Naive thymus-derived CD4-positive, alpha-beta T cell (primary cell): Measurements from ENCODE around the gene GMPPB. TPM values are rescaled to one million over a fixed set of nuclear protein-coding genes. Genes with fewer than 3 reads are reported as not detected.

Experiments
- ATAC-seq: fragments of 150-1000 bp; cut with Tn5 transposase; 2 replicates; pipeline ENCODE4 v1.10.0; 2021; ENCODE audit warnings: mild to moderate bottlenecking, moderate library complexity
- CTCF ChIA-PET: fragments of 350-600 bp; sonication (Branson Sonifier 250); formaldehyde crosslinking; loops from one replicate; lab custom pipeline; 2021; ENCODE audit warnings: antibody characterized with exemption; lab: Charles Lee
- POLR2A ChIA-PET: fragments of 350-600 bp; sonication (Branson Sonifier 250); formaldehyde crosslinking; loops from one replicate; lab custom pipeline; 2021; ENCODE audit warnings: antibody characterized with exemption, inconsistent platforms; lab: Charles Lee
- DNase-seq, 9 donors: peaks; one replicate each; pipeline versions ENCODE4 v3.0.0 to v3.0.0-alpha.2; 2020 to 2022; ENCODE audit warnings: mixed read lengths in 1 of 9
- H3K27ac ChIP-seq: one replicate; pipeline ENCODE4 v1.7.0; 2013; ENCODE audit warnings: mild to moderate bottlenecking, low read depth, low read length, moderate library complexity
- H3K27me3 ChIP-seq, 2 donors: one replicate each; pipeline ENCODE4 v1.7.0; 2013; ENCODE audit warnings: low read length in 2 of 2, mild to moderate bottlenecking in 2 of 2, moderate library complexity in 2 of 2; ENCODE audit not compliant: control insufficient read depth in 2 of 2, insufficient read depth in 2 of 2
- H3K36me3 ChIP-seq, 3 experiments: 1 replicate in 2 of 3; 2 replicates in 1 of 3; pipeline ENCODE4 v1.7.0; 2013; ENCODE audit warnings: low read length in 3 of 3, mild to moderate bottlenecking in 3 of 3, moderate library complexity in 1 of 3; ENCODE audit not compliant: insufficient read depth in 3 of 3, control insufficient read depth in 2 of 3
- H3K4me1 ChIP-seq, 2 donors: one replicate each; pipeline ENCODE4 v1.7.0; 2013; ENCODE audit warnings: low read length in 2 of 2, mild to moderate bottlenecking in 2 of 2, moderate library complexity in 1 of 2; ENCODE audit not compliant: control insufficient read depth in 2 of 2, insufficient read depth in 2 of 2
- H3K4me3 ChIP-seq: 2 replicates; pipeline ENCODE4 v1.7.0; 2013; ENCODE audit warnings: mild to moderate bottlenecking, low read length
- H3K9me3 ChIP-seq, 3 experiments: 1 replicate in 2 of 3; 2 replicates in 1 of 3; pipeline ENCODE4 v1.7.0; 2013; ENCODE audit warnings: low read length in 3 of 3; ENCODE audit not compliant: control insufficient read depth in 2 of 3
- H3K27ac Mint-ChIP-seq, 9 donors: one replicate each; pipeline ENCODE4 v1.8.0; 2020 to 2022; ENCODE audit warnings: mixed read lengths in 9 of 9, mild to moderate bottlenecking in 8 of 9, moderate library complexity in 5 of 9, inconsistent platforms in 2 of 9
- H3K27me3 Mint-ChIP-seq, 5 donors: one replicate each; pipeline ENCODE4 v1.8.0; 2021 to 2022; ENCODE audit warnings: mixed read lengths in 5 of 5, mild to moderate bottlenecking in 1 of 5
- H3K36me3 Mint-ChIP-seq, 5 donors: one replicate each; pipeline ENCODE4 v1.8.0; 2020 to 2022; ENCODE audit warnings: mixed read lengths in 5 of 5, mild to moderate bottlenecking in 3 of 5, inconsistent platforms in 1 of 5
- H3K4me1 Mint-ChIP-seq, 7 donors: one replicate each; pipeline ENCODE4 v1.8.0; 2020 to 2022; ENCODE audit warnings: mixed read lengths in 7 of 7, mild to moderate bottlenecking in 3 of 7, inconsistent platforms in 1 of 7
- H3K4me3 Mint-ChIP-seq, 10 donors: one replicate each; pipeline ENCODE4 v1.8.0; 2020 to 2022; ENCODE audit warnings: mild to moderate bottlenecking in 10 of 10, mixed read lengths in 10 of 10, moderate library complexity in 6 of 10, inconsistent platforms in 2 of 10
- H3K9me3 Mint-ChIP-seq, 11 donors: one replicate each; pipeline ENCODE4 v1.8.0; 2020 to 2022; ENCODE audit warnings: mixed read lengths in 11 of 11, mild to moderate bottlenecking in 4 of 11, inconsistent platforms in 1 of 11, moderate library complexity in 1 of 11
- intact Hi-C, 2 donors: fragments of 100-400 bp; cut with micrococcal nuclease; formaldehyde crosslinking; loops; one replicate each; pipeline ENCODE4 v1.15.1; 2023
- polyA plus RNA-seq, 2 donors: library from polyadenylated mRNA; unstranded; fragments of 300-500 nt; fragmentation: Illumina TruSeq; gene quantifications; one replicate each; pipeline ENCODE4 v1.2.3, GENCODE V29; 2021
- total RNA-seq, 6 experiments: library from RNA in 5 of 6; stranded (reverse) in 5 of 6; gene quantifications; 1 replicate in 5 of 6; 2 replicates in 1 of 6; pipeline ENCODE4 v1.2.3 and lab custom pipeline; 2021 to 2026

GMPPB gene
- total and polyA plus RNA-seq, 7 experiments from 2014 or later = 14.9 to 60.4 (median 39.3) TPM

DNA sequence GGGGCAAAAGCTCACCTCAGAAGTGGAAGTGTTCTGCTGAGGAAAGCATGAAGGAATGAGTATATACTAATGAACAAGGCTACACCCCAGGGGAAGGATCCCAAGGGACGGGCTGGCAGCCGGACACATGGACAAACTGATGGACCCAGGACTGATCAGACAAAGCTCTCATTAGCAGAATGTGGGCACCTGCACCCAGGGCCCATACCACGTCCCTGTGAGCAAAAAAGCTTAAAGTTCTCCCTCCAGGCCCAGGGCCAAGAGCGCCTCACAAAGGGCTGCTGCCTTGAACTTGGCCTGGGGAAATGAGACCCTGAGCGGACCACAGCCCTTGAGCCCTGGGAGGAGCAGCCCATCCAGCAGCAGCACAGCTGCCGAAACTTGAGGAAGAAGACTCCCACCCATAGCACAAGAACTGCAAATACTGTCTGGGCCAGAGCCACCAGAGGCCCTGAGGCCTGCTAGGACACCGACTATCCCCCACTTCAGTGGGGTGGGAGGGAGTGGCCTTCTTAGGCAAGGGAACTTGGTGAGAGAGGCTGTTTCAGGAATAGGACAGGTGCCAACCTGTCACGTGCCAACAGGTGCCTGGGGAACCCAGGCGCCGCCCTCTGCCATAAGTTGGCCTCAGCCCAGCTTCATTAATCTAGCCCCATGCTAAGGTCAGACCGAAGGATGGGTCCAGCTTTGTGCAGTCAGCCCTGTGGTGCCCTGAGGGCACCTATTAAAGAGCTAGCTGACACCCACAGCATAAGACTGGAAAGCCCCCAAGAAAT, 2.3 kb upstream of the GMPPB start:
- Histone ChIP-seq H3K36me3 (peaks cover 0 to 42% (median 0%) of the 10 kb centered on the region in 3 experiments), H3K27me3 (no peaks in the 10 kb centered on the region), H3K4me3 (no peak overlapping the region), H3K9me3 (no peaks in the 10 kb centered on the region), H3K27ac (peak overlapping the region; percentile 96), H3K4me1 (peaks cover 10 to 12% of the 10 kb centered on the region in 2 donors)
- no peaks in the 10 kb centered on the region for H3K27me3 Mint-ChIP-seq
- POLR2A ChIA-PET = interaction anchor here (0.8 to 1.0 kb wide), 2 partner anchors 14 to 101 kb away, joined by 3 read pairs; no protein-coding TSS in a partner anchor
- CTCF ChIA-PET = no interaction called here
- peak overlapping the region in 4 of 9 donors; percentile 32 to 99 (median 68) for H3K27ac Mint-ChIP-seq
- H3K4me1 Mint-ChIP-seq = peaks cover 6 to 23% (median 19%) of the 10 kb centered on the region in 7 donors
- ATAC-seq (no peak), DNase-seq (no peak)
- peaks cover 0 to 15% (median 1%) of the 10 kb centered on the region in 5 donors for H3K36me3 Mint-ChIP-seq
- intact Hi-C loops = no loop called here
- peaks cover 0 to 5% (median 0%) of the 10 kb centered on the region in 11 donors for H3K9me3 Mint-ChIP-seq
- H3K4me3 Mint-ChIP-seq = peak overlapping the region in 2 of 10 donors; percentile 14 to 45

GRCh38 chr3:49724586-49724985, 835 bp upstream of the GMPPB start:
- Mint-ChIP-seq H3K9me3 (peaks cover 0 to 5% (median 0%) of the 10 kb centered on the region in 11 donors), H3K4me1 (peaks cover 6 to 30% (median 25%) of the 10 kb centered on the region in 7 donors), H3K4me3 (peak overlapping the region; percentile 91 to 98 (median 96)), H3K27ac (peak overlapping the region; percentile 82 to 99 (median 94)), H3K36me3 (peaks cover 0 to 15% (median 0%) of the 10 kb centered on the region in 5 donors), H3K27me3 (no peaks in the 10 kb centered on the region)
- ATAC-seq = peak; percentile 36
- Histone ChIP-seq H3K4me3 (peak overlapping the region; percentile 89), H3K36me3 (peaks cover 0 to 46% (median 0%) of the 10 kb centered on the region in 3 experiments), H3K4me1 (peaks cover 10 to 17% of the 10 kb centered on the region in 2 donors), H3K27ac (peak overlapping the region; percentile 96), H3K27me3 (no peaks in the 10 kb centered on the region), H3K9me3 (no peaks in the 10 kb centered on the region)
- POLR2A ChIA-PET = interaction anchor here (0.6 to 1.5 kb wide), 3 partner anchors 44 to 62 kb away, joined by 3 to 5 read pairs (median 3); partner anchors contain the start of gene IP6K1
- CTCF ChIA-PET = no interaction called here
- peak in 5 of 9 donors; percentile 26 to 84 (median 31) for DNase-seq
- intact Hi-C loops = loop anchor here (1.0 to 5.0 kb wide), 7 partner anchors 21 to 203 kb away; partner anchors contain the start of genes TRAIP (in 2 of the 2), APEH (in 1 of the 2), MON1A (in 1 of the 2) and MST1 (in 1 of the 2)

GRCh38 chr3:49723296-49723627, 489 bp downstream of the GMPPB start:
- DNase-seq (peak in 8 of 9 donors; percentile 48 to 73 (median 58)), ATAC-seq (peak; percentile 22)
- Histone ChIP-seq H3K36me3 (peaks cover 0 to 46% (median 0%) of the 10 kb centered on the region in 3 experiments), H3K4me1 (peaks cover 17 to 22% of the 10 kb centered on the region in 2 donors), H3K4me3 (peak overlapping the region; percentile 89), H3K27ac (peak overlapping the region; percentile 96), H3K9me3 (no peaks in the 10 kb centered on the region), H3K27me3 (no peaks in the 10 kb centered on the region)
- POLR2A ChIA-PET = interaction anchor here (0.6 to 1.5 kb wide), 8 partner anchors 9 to 260 kb away, joined by 3 to 5 read pairs (median 4); no protein-coding TSS in a partner anchor
- no peaks in the 10 kb centered on the region for H3K27me3 Mint-ChIP-seq
- intact Hi-C loops = loop anchor here (1.0 to 5.0 kb wide), 5 partner anchors 36 to 204 kb away; partner anchors contain the start of genes IP6K1 (in 2 of the 2), MON1A (in 1 of the 2), MST1 (in 1 of the 2) and RNF123 (in 1 of the 2)
- H3K4me1 Mint-ChIP-seq = peaks cover 18 to 42% (median 35%) of the 10 kb centered on the region in 7 donors
- H3K36me3 Mint-ChIP-seq = peaks cover 0 to 16% (median 0%) of the 10 kb centered on the region in 5 donors
- peak overlapping the region; percentile 82 to 99 (median 97) for H3K27ac Mint-ChIP-seq
- H3K9me3 Mint-ChIP-seq = peaks cover 0 to 5% (median 0%) of the 10 kb centered on the region in 11 donors
- peak overlapping the region; percentile 91 to 98 (median 96) for H3K4me3 Mint-ChIP-seq
- CTCF ChIA-PET = no interaction called here

- Mint-ChIP-seq H3K4me3 (peak overlapping the region; percentile 91 to 98 (median 96)), H3K9me3 (peaks cover 0 to 5% (median 0%) of the 10 kb centered on the region in 11 donors), H3K27me3 (no peaks in the 10 kb centered on the region), H3K4me1 (peaks cover 18 to 42% (median 35%) of the 10 kb centered on the region in 7 donors), H3K36me3 (peaks cover 0 to 16% (median 0%) of the 10 kb centered on the region in 5 donors), H3K27ac (peak overlapping the region; percentile 82 to 99 (median 97))
- DNase-seq = no peak
- peaks cover 17 to 22% of the 10 kb centered on the region in 2 donors for H3K4me1 ChIP-seq
- intact Hi-C loops = loop anchor here (1.0 to 5.0 kb wide), 5 partner anchors 36 to 204 kb away; partner anchors contain the start of genes IP6K1 (in 2 of the 2), MON1A (in 1 of the 2), MST1 (in 1 of the 2) and RNF123 (in 1 of the 2)
- ChIA-PET CTCF (no interaction called here), POLR2A (interaction anchor here (0.6 to 1.5 kb wide), 7 partner anchors 9 to 261 kb away, joined by 3 to 5 read pairs (median 4); no protein-coding TSS in a partner anchor)
- ATAC-seq = no peak
- peaks cover 0 to 42% (median 0%) of the 10 kb centered on the region in 3 experiments for H3K36me3 ChIP-seq
- H3K9me3 ChIP-seq = no peaks in the 10 kb centered on the region
- peak overlapping the region; percentile 89 for H3K4me3 ChIP-seq
- H3K27me3 ChIP-seq = no peaks in the 10 kb centered on the region
- H3K27ac ChIP-seq = peak overlapping the region; percentile 96
Observed at GRCh38 chr3:49722896-49723295, 855 bp downstream of the GMPPB start.

- Histone ChIP-seq H3K9me3 (no peaks in the 10 kb centered on the region), H3K4me3 (no peak overlapping the region), H3K27me3 (no peaks in the 10 kb centered on the region), H3K4me1 (peaks cover 17 to 22% of the 10 kb centered on the region in 2 donors), H3K36me3 (peaks cover 0 to 35% (median 0%) of the 10 kb centered on the region in 3 experiments), H3K27ac (peak overlapping the region; percentile 96)
- intact Hi-C loops = loop anchor here (5.0 kb wide), 4 partner anchors 35 to 205 kb away; partner anchors contain the start of genes MON1A (in 1 of the 2), MST1 (in 1 of the 2), RNF123 (in 1 of the 2) and TRAIP (in 1 of the 2)
- POLR2A ChIA-PET = interaction anchor here (0.7 to 1.5 kb wide), 4 partner anchors 10 to 81 kb away, joined by 3 to 5 read pairs (median 4); no protein-coding TSS in a partner anchor
- Mint-ChIP-seq H3K9me3 (peaks cover 0 to 5% (median 0%) of the 10 kb centered on the region in 11 donors), H3K4me1 (peaks cover 18 to 42% (median 35%) of the 10 kb centered on the region in 7 donors), H3K4me3 (peak overlapping the region; percentile 91 to 98 (median 96)), H3K27ac (peak overlapping the region; percentile 82 to 99 (median 97)), H3K36me3 (peaks cover 0 to 16% (median 0%) of the 10 kb centered on the region in 5 donors), H3K27me3 (no peaks in the 10 kb centered on the region)
- ATAC-seq = no peak
- CTCF ChIA-PET = interaction anchor here (1.2 kb wide), 1 partner anchor 116 kb away, joined by 4 read pairs; no protein-coding TSS in a partner anchor
- DNase-seq = no peak
Observed at GRCh38 chr3:49721896-49722781, 1.6 kb downstream of the GMPPB start.
